GM18505 (cell line): ENCODE results near the gene ERC1.
"Not testable (repeated sequence)": the region's sequence is repeated elsewhere in the genome, so short reads cannot be mapped to it uniquely, and the experiment has no call there.

Source experiments
- ATAC-seq: cut with Tn5 transposase; IDR thresholded peaks from one replicate; pipeline ENCODE4 v1.9.1; 2021; ENCODE audit not compliant: unreplicated experiment
- POLR2A ChIP-seq: IDR thresholded peaks from 4 replicates; pipeline ENCODE4 v1.6.1; 2011; ENCODE audit warnings: borderline replicate concordance; ENCODE audit not compliant: insufficient read depth, insufficient read length; ENCODE audit errors: extremely low read depth

Gene ERC1

DNA sequence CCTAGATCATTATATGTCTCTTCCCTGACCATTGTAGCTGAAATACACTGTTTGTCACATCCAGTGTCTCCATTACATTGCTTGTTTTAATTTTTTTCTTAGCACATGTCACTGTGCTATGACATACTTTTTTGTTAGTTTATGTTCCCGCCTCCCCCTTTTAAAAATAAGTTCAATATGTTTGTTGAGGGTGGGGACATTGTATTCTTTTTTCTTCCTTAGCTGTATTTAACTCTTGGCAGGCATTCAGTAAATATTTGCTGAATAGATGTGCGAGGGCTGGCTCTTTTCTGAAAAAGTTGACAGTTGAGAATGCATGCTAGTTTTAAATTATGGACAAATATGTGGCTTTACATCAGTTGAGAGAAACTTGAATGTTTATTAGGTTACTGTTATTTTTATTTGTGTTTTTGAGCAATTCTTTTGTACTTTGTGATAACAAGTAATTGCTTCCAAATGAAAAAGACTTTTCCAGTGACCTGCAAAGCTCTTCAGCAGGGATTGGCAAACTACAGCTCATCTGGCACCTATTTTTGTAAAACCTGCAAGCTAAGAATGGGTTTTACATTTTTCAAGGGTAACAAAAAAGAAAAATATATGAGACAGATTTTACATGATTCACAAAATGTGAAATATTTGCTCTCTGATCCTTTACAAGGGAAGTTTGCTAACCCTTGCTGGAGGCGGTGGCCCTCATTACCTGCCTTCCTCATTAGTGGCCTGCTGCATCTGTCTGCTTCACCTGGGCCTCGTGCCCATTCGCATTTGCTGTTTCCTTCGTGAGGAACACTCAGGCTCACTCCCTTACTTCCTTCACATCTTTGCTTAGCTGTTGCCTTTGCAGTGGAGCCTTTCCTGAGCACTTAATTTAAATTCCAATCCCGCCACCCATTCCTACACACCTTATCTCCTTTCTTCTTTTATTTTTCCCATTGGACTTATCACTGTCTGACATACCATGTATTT lies 229.4 kb downstream of the ERC1 start:
- ATAC-seq: no peak
- TF ChIP-seq POLR2A: no peak

DNA sequence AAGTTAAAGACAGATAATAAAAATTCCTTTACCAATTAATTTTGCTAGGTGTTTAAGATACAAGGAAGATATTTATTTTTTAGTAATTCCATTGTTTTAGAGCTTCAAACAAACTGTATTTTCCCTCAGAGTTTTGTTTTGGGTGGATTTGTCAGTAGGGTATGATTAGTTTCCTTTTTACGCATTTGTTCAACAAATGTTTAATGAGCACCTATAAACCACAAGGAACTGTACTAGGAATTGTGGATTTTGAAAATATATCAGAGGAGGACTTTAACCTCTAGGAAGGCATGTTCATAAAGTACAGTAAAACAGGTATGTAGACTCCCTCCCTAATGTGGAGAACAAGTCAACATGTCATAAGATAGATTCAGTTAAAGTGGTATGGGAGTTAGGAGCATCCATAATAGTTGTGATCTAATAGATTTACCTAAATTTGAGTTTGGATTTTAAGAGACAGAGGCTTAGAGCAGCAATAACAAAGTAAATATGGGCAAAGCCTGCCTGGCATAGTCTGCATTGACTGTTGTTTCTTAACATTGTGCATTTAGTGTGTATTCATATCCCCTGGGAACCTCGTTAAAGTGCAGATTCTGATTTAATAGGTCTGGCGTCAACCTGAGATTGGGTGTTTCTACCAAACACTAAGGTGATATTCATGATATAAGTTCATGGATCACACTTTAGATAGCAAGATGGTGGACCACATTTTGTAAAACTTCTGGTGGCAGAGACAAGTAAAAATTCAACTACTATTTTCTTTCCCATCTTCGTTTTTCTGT lies 232.0 kb downstream of the ERC1 start:
- TF ChIP-seq POLR2A: no peak
- ATAC-seq: no peak

DNA sequence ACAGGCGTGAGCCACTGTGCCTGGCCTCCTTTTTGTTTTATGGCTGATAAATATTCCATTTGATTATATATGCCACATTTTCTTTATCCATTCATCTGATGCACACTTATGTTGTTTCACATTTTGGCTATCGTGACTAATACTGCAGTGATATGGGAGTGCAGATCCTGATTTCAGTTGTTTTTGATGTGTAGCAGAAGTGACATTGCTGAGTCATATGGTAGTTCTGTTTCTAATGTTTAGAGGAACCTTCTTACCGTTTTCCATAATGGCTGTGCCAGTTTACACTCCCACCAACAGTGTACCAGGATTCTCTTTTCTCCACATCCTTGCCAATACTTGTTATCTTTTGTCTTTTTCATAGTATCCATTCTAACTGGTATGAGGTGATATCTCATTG lies 235.9 kb downstream of the ERC1 start:
- no peak for TF ChIP-seq POLR2A

DNA sequence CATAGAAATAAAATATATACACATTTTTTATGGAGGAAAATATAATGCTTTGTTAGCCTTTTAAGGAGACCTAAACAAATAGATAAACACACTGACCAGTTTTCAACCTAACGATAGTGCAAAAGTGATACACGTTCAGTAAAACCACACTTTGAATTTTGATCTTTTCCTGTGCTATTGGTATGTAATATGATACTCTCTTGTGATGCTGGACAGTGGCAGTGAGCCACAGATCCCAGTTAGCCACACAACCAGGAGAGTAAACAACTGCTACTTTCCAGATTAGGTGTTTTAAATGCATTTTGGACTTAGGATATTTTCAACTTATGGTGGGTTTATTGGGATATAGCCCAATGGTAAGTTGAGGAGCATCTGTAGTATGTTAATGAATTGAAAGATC lies 243.1 kb downstream of the ERC1 start:
- no peak for ATAC-seq
- TF ChIP-seq POLR2A: no peak

More for the DNA sequence above, 235.9 kb downstream of the ERC1 start:
- ATAC-seq: no peak

DNA sequence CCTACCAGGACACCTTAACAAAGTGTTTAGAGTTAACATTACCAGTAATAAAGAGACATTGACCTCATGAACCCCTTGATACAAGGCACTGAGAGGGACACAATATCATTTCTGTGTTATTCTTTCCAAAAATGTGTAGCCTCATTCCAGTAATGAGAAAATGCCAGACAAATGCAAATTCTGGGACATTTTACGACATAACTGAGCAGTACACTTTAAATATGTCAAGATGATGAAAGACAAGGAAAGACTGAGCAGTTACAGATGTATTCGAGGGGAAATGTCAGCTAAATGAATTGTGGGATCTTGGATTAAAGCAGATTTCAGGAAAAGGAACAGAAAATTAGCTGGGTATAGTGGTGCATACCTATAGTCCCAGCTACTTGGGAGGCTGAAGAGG lies 255.6 kb downstream of the ERC1 start:
- TF ChIP-seq POLR2A: no peak

DNA sequence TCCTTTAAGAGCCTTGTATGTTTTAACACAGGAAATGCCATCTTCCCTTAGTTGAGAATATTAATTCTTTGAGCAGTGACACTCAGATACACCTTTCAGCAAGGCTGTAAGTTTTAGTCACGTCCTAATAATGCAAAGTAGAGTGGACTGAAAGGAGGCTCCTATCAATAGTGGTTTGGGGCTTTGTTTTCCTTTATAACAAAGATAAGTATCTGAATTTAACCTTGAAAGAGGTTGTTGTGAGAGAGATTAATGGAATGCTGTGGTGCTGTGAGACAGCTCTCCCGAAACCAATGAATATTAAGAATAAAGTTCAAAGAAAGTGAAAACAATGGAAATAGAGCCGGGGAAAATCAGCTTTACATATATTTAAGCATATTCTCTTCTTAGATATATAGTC lies 259.6 kb downstream of the ERC1 start:
- TF ChIP-seq POLR2A: no peak
- no peak for ATAC-seq

More for the DNA sequence above, 255.6 kb downstream of the ERC1 start:
- no peak for ATAC-seq

DNA sequence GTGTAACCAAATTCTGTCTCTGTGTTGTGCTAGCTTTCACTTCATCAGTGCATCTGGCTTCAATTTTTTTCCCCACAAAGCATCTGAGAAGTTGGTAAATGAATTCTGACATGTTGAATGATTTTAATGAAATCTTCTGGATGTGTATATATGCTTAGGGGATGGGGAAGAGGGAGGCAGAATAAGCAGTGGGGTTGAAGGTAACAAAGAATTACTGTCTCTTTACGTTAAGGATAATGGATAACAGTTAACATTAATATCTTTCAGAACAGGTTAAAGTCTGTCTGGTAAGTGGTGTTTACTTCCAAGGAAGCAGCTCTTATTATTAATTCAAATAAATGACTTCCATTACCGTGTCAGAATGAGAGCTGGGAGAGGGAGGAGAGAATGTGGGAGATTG lies 261.7 kb downstream of the ERC1 start:
- no peak for ATAC-seq
- no peak for TF ChIP-seq POLR2A

DNA sequence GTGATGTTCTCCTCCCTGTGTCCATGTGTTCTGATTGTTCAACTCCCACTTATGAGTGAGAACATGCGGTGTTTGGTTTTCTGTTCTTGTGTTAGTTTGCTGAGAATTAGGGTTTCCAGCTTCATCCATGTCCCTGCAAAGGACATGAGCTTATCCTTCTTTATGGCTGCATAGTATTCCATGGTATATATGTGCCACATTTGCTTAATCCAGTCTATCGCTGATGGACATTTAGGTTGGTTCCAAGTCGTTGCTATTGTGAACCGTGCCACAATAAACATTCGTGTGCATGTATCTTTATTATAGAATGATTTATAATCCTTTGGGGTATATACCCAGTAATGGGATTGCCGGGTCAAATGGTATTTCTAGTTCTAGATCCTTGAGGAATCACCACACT lies 264.1 kb downstream of the ERC1 start:
- ATAC-seq: not testable (repeated sequence)

DNA sequence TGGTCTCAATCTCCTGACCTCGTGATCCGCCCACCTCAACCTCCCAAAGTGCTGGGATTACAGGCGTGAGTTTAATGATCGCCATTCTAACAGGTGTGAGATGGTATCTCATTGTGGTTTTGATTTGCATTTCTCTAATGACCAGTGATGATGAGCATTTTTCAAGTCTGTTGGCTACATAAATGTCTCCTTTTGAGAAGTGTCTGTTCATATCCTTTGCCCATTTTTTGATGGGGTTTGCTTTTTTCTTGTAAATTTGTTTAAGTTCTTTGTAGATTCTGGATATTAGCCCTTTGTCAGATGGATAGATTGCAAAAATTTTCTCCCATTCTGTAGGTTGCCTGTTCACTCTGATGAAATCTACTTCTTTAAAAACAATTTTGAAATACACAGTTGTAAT lies 264.8 kb downstream of the ERC1 start:
- ATAC-seq: not testable (repeated sequence)

DNA sequence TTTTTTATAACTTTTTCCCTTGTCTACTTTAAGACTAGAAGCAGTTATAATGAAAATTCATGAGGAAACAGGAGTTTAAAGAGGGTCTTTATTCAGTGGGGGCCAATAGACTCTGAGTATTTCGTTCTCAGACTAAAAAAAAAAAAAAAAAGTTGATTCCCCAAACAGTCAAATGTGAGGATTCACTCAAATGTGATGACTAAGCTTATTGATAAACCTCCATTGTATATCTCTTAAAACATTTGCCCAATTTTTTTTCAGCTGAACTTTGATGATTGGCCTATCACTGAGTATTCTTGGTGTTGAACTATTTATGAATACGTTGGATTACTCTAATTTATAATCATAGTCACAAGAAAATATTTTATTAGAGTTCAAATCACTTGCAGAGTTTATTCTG lies 265.3 kb downstream of the ERC1 start:
- no peak for TF ChIP-seq POLR2A
- no peak for ATAC-seq

DNA sequence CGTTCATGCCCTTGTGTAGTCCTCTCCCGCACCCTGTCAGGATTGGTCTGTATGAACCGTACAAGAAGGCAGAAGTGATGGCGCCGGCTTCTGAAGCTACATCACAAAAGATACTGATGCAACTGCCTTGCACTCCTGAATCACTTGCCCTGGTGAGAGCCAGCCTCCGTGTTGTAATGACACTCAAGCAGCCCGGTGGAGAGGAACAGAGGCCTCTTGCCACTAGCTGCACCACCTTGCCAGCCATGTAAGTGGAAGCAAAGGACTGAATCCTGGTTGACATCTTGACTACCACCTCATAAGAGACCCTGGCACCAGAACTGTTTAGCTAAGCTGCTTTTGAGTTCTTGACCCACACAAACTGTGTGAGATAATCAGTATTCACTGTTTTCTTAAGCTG lies 266.0 kb downstream of the ERC1 start:
- TF ChIP-seq POLR2A: no peak
- ATAC-seq: no peak

DNA sequence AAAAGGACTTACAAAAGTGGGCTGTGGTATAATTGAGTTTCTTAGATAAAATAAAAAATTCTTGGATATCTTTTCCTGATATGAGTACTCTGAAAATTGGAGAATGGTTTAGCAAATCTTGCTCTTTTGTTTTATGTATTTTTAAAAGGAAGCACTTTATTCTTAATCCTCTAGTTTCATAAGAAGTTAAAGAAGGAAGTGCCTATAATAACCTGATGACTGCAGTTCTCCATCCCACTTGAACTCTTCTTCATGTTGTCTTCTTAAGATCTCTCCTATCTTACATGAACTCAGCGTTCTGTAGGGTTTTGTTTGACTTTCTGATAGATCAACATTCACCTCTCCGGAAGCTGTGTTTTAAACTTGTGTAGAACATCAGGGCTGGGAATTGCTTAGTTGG lies 271.0 kb downstream of the ERC1 start:
- TF ChIP-seq POLR2A: no peak
- no peak for ATAC-seq

DNA sequence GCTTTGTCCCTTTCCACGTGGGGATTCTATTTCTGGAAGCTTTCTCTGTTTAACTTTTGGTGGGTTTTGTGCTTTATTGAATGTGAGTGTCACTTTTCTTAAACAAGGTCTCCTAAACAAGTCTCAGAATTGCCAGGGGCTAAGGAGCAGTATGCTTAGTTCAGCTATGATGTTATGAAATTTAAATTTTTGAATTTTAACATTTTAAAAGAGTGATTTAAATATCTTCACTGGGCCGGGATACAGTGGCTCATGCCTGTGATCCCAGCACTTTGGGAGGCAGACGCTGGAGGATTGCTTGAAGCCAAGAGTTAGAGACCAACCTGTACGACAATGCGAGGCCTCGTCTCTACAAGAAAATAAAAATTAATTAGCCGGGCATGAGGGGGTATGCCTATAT lies 276.2 kb downstream of the ERC1 start:
- no peak for ATAC-seq
- no peak for TF ChIP-seq POLR2A

DNA sequence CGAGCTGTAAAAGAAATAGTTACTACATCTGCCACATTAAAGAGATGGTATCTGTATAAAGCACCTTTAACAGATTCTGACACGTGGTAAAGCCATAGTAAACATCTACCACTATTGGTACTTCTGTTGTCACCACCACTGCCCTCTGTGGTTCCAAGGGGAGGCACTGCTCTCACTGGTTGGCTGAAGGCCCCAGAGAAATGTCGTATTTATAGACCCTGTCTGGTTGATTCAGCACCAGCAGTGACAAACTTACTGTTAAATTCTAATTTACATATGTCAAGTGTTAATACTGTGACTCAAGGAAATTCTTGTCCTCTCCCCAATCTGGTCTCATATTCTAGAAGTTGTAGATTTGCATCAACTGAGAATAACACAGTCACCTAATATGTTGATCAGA lies 281.1 kb downstream of the ERC1 start:
- no peak for ATAC-seq
- TF ChIP-seq POLR2A: no peak

DNA sequence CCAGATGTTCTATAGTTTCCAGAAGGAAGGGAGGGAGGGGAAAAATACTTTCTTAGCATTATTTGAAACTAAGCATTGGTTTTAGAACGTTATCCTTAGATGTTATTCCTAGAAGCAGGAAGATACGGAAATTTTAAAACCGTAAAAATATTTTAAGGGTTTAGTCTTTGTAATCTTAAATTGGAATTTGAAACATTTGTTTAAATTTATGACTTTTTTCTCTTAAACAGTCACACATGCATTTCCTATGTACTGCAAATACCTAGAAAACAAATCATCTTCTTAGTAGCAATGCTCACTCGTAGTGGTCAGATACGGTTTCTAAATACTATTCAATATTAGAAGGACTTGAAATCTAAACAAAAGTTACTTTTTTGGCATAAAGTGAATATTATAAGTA lies 282.0 kb downstream of the ERC1 start:
- TF ChIP-seq POLR2A: no peak
- ATAC-seq: no peak

DNA sequence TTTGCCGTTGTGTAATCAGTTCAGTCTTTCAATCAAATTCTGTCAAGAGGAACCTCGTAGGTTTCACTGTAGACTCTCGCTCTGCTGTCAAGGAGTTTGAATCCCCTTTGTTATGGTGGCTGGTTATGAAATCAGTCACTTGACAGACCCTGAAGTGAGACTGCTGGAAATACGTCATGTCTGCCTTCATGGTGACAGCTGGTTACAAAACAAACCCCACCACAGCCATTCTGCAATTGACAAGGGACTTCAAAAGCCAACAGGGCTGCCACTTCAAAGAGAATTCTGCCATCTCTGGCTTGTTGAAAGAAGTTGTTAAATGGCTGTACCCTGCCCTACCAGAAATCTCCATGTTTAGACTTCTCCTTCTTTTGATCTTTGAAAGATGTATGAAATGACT lies 286.9 kb downstream of the ERC1 start:
- no peak for TF ChIP-seq POLR2A
- ATAC-seq: no peak
